SKM-1 (cell line): ENCODE data around the gene QRICH2.
"Not testable (repeated sequence)": the region's sequence is repeated elsewhere in the genome, so short reads cannot be mapped to it uniquely, and the experiment has no call there.

ENCODE experiments used
- DNase-seq: peaks from one replicate; lab custom pipeline; 2025; ENCODE audit not compliant: unreplicated experiment; lab: John Stamatoyannopoulos, UW

Gene QRICH2

GRCh38 chr17:76307966-76308338 is at the start of gene QRICH2:
Gene QRICH2, minus strand, starts transcription at chr17:76308276. Its CDS starts 278 bp downstream, at chr17:76307998.
- DNase-seq, result no peak

GRCh38 chr17:76357597-76358158 is 49.6 kb upstream of the QRICH2 start:
- DNase-seq, result no peak

- DNase-seq, result no peak
Measured at GRCh38 chr17:76356803-76357456, 48.9 kb upstream of the QRICH2 start.

- no peak for DNase-seq
Measured at GRCh38 chr17:76354747-76355310, 46.8 kb upstream of the QRICH2 start.

- no peak for DNase-seq
Measured at GRCh38 chr17:76354317-76354729, 46.2 kb upstream of the QRICH2 start.

- DNase-seq, result peak; percentile 81
Measured at GRCh38 chr17:76353599-76354316, 45.7 kb upstream of the QRICH2 start, which contains the start of gene PRPSAP1. Gene PRPSAP1, minus strand, starts transcription at chr17:76353916. Its CDS starts 213 bp downstream, at chr17:76353703.

GRCh38 chr17:76353004-76353598 is 45.0 kb upstream of the QRICH2 start:
- no peak for DNase-seq

GRCh38 chr17:76351526-76352071 is 43.5 kb upstream of the QRICH2 start:
- no peak for DNase-seq

- no peak for DNase-seq
Measured at GRCh38 chr17:76350463-76350862, 42.4 kb upstream of the QRICH2 start.

- DNase-seq, result not testable (repeated sequence)
Measured at GRCh38 chr17:76346936-76347335, 38.9 kb upstream of the QRICH2 start.

- no peak for DNase-seq
Measured at GRCh38 chr17:76345377-76345974, 37.4 kb upstream of the QRICH2 start.

- DNase-seq, result no peak
Measured at GRCh38 chr17:76343106-76343505, 35.0 kb upstream of the QRICH2 start.

GRCh38 chr17:76341301-76341700 is 33.2 kb upstream of the QRICH2 start:
- DNase-seq, result no peak

- no peak for DNase-seq
Measured at GRCh38 chr17:76337413-76337777, 29.3 kb upstream of the QRICH2 start.

- DNase-seq, result no peak
Measured at GRCh38 chr17:76336756-76337412, 28.8 kb upstream of the QRICH2 start.

- DNase-seq, result no peak
Measured at GRCh38 chr17:76335716-76336381, 27.8 kb upstream of the QRICH2 start.

GRCh38 chr17:76333673-76334505 is 25.8 kb upstream of the QRICH2 start:
- no peak for DNase-seq

GRCh38 chr17:76331083-76331482 is 23.0 kb upstream of the QRICH2 start:
- no peak for DNase-seq

GRCh38 chr17:76329664-76330063 is 21.6 kb upstream of the QRICH2 start:
- no peak for DNase-seq
